Retinal pigment epithelial cell (primary cell): Measurements from ENCODE around the gene BRIP1.

Source experiments
- DNase-seq: peaks from one replicate; pipeline ENCODE4 v3.0.0-alpha.2; 2010; ENCODE audit warnings: low read depth
- H3K4me3 ChIP-seq: 2 replicates; pipeline ENCODE4 v1.5.1; 2011; ENCODE audit warnings: mild to moderate bottlenecking, low read length, control low read depth, moderate library complexity
- CTCF ChIP-seq: conservative IDR thresholded peaks from 2 replicates; pipeline ENCODE4 v1.5.1; 2011; ENCODE audit warnings: low read depth, low read length, control low read depth, inconsistent platforms

BRIP1 gene

DNA sequence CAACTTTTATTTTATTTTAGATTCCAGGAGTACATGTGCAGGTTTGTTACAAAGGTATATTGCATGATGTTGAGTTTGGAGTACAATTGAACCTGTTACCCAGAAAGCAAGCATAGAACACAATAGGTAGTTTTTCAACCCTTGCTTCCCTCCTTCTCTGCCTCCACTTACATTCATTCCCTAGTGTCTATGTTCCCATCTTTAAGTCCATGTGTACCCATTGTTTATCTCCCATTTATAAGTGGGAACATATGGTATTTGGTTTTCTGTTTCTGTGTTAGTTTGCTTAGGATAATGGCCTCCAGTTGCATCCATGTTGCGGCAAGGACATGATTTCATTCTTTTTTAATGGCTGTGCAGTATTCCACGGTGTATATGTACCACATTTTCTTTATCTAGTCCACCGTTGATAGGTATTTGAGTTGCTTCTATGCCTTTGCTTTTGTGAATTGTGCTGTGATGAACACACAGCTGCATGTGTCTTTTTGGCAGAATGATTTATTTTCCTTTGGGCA lies 158.3 kb downstream of the BRIP1 start:
- no peak for DNase-seq
- no peak overlapping the region for H3K4me3 ChIP-seq
- TF ChIP-seq CTCF: no peak

DNA sequence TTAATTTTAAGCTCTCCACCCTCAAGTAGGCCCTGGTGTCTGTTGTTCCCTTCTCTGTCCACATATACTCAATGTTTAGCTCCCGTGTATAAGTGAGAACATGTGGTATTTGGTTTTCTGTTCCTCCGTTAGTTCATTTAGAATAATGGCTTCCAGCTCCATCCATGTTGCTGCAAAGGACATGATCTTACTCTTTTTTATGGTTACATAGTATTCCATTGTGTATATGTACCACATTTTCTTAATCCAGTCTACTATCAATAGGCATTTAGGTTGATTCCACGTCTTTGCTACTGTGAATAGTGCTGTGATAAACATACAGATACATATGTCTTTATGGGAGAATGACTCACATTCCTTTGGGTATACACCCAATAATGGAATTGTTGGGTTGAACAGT lies 160.9 kb downstream of the BRIP1 start:
- H3K4me3 ChIP-seq: no peak overlapping the region
- DNase-seq: no peak
- TF ChIP-seq CTCF: no peak

GRCh38 chr17:61701978-61702377 lies 161.3 kb downstream of the BRIP1 start:
- no peak for TF ChIP-seq CTCF
- H3K4me3 ChIP-seq: no peak overlapping the region
- no peak for DNase-seq

- DNase-seq: no peak
- no peak for TF ChIP-seq CTCF
- H3K4me3 ChIP-seq: no peak overlapping the region
Measured at GRCh38 chr17:61701334-61701733, 162.0 kb downstream of the BRIP1 start.

DNA sequence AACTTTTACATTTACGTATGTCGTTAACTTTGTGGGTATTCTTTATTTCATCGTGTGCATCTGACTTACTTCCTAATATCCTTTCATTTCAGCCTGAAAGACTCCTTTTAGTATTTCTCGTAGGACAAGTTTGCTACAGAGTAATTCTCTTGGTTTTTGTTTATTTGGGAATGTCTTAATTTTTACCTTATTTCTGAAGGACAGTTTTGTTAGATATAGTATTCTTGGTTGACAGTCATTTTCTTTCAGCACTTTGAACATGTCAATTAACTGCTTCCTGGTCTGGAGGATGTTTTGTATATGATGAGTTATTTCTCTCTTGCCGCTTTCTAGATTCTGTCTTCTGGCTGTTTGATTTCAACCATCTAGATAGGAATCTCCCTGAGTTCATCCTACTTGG lies 163.1 kb downstream of the BRIP1 start:
- DNase-seq: no peak
- no peak for TF ChIP-seq CTCF
- H3K4me3 ChIP-seq: no peak overlapping the region

- no peak overlapping the region for H3K4me3 ChIP-seq
- no peak for TF ChIP-seq CTCF
- no peak for DNase-seq
Measured at GRCh38 chr17:61699694-61700093, 163.6 kb downstream of the BRIP1 start.

GRCh38 chr17:61699032-61699431 lies 164.3 kb downstream of the BRIP1 start:
- DNase-seq: no peak
- H3K4me3 ChIP-seq: no peak overlapping the region
- no peak for TF ChIP-seq CTCF
